ENCODE results near the gene SLC22A23.

GRCh38 chr6:3405182-3405518, 51.7 kb downstream of the SLC22A23 start:
- TF ChIP-seq CTCF (IDR thresholded peaks at IDR 0.05): no peak
- no peak for TF ChIP-seq POLR2A (IDR thresholded peaks at IDR 0.05; ENCODE audit: low read depth)

Measured in esophagus muscularis mucosa (tissue), 3 donors.